Endothelial cell of umbilical vein (primary cell): ENCODE data around the gene SLF2. TPM values are rescaled to one million over a fixed set of nuclear protein-coding genes. Genes with fewer than 3 reads are reported as not detected.

Experiments
- BruUV-seq: library from RNA; stranded (reverse); fragments of 400-500 nt; replicated peaks from 2 replicates; lab custom pipeline; 2021; lab: Mats Ljungman, UMichigan
- CTCF ChIA-PET: fragments of 300-600, 350-600 bp; sonication (Branson Sonifier 250); formaldehyde crosslinking; loops from one replicate; lab custom pipeline; 2021; ENCODE audit warnings: antibody characterized with exemption, inconsistent platforms; lab: Charles Lee
- POLR2A ChIA-PET: fragments of 300-600, 350-600 bp; sonication (Branson Sonifier 250); formaldehyde crosslinking; loops from one replicate; lab custom pipeline; 2021; ENCODE audit warnings: antibody characterized with exemption, inconsistent platforms; lab: Charles Lee
- DNase-seq: peaks from one replicate; pipeline ENCODE4 v3.0.0-alpha.2; 2011; ENCODE audit warnings: low read depth, low spot score
- FAIRE-seq: peaks from 2 replicates; lab custom pipeline; 2011; peaks lifted over from hg19 to GRCh38; lab: Jason Lieb, UNC
- H2AFZ ChIP-seq: 2 replicates; pipeline ENCODE4 v1.6.0; 2012; ENCODE audit warnings: low read depth, low read length, control low read depth, inconsistent platforms
- H3K27ac ChIP-seq: 2 replicates; pipeline ENCODE4 v1.5.1; 2011; ENCODE audit warnings: low read depth, mild to moderate bottlenecking, control low read depth, low read length, moderate library complexity; ENCODE audit not compliant: insufficient read depth
- H3K27me3 ChIP-seq, 2 experiments: 2 replicates each; pipeline versions ENCODE4 v1.6.0 to v1.6.1; 2011; ENCODE audit warnings: low read length in 2 of 2, mixed read lengths in 1 of 2; ENCODE audit not compliant: control insufficient read depth in 2 of 2, insufficient read depth in 2 of 2
- H3K36me3 ChIP-seq, 2 experiments: 2 replicates in 1 of 2; 3 replicates in 1 of 2; pipeline ENCODE4 v1.5.1; 2011; ENCODE audit warnings: low read length in 2 of 2, mild to moderate bottlenecking in 1 of 2, moderate library complexity in 1 of 2; ENCODE audit not compliant: control insufficient read depth in 2 of 2, insufficient read depth in 2 of 2; ENCODE audit errors: extremely low read depth in 1 of 2
- H3K4me1 ChIP-seq: 3 replicates; pipeline ENCODE4 v1.5.1; 2011; ENCODE audit warnings: mild to moderate bottlenecking, low read length; ENCODE audit not compliant: control insufficient read depth, insufficient read depth; ENCODE audit errors: extremely low read depth
- H3K4me2 ChIP-seq: 2 replicates; pipeline ENCODE4 v1.6.1; 2011; ENCODE audit warnings: low read length, control low read depth, mixed read lengths; ENCODE audit not compliant: insufficient read depth
- H3K4me3 ChIP-seq, 3 experiments: fragments of 200-600 bp in 1 of 3; sonication (generic), shearing (Covaris generic) in 1 of 3; replicated peaks in 1 of 3; 2 replicates each; pipeline ENCODE4 v1.5.1; 2011 to 2016; ENCODE audit warnings: control low read depth in 3 of 3, low read length in 3 of 3, mild to moderate bottlenecking in 2 of 3, inconsistent platforms in 1 of 3, low read depth in 1 of 3, moderate library complexity in 1 of 3; ENCODE audit not compliant: insufficient read depth in 1 of 3
- H3K79me2 ChIP-seq: 2 replicates; pipeline ENCODE4 v1.6.0; 2012; ENCODE audit warnings: low read length, inconsistent platforms; ENCODE audit not compliant: control insufficient read depth, insufficient read depth
- H3K9ac ChIP-seq: replicated peaks from 2 replicates; pipeline ENCODE3; 2011; ENCODE audit warnings: low read length, control low read depth; ENCODE audit not compliant: insufficient read depth; ENCODE audit errors: extremely low read depth
- H3K9me1 ChIP-seq: replicated peaks from 3 replicates; pipeline ENCODE4 v1.6.0; 2011; ENCODE audit warnings: mild to moderate bottlenecking, low read length; ENCODE audit not compliant: control insufficient read depth, insufficient read depth; ENCODE audit errors: extremely low read depth
- H3K9me3 ChIP-seq: replicated peaks from 2 replicates; pipeline ENCODE4 v1.5.1; 2012; ENCODE audit warnings: low read length, inconsistent platforms; ENCODE audit not compliant: control insufficient read depth, insufficient read depth
- H4K20me1 ChIP-seq: replicated peaks from 2 replicates; pipeline ENCODE3; 2011; ENCODE audit warnings: mild to moderate bottlenecking, low read length; ENCODE audit not compliant: control insufficient read depth, insufficient read depth; ENCODE audit errors: extremely low read depth
- GATA2 ChIP-seq: IDR thresholded peaks from 2 replicates; pipeline ENCODE4 v1.7.0; 2011; ENCODE audit warnings: low read depth, mild to moderate bottlenecking, moderate library complexity, mixed read lengths, low read length; ENCODE audit not compliant: insufficient read length, insufficient read depth
- JUN ChIP-seq: IDR thresholded peaks from 2 replicates; pipeline ENCODE4 v1.6.1; 2011; ENCODE audit warnings: borderline replicate concordance, low read depth; ENCODE audit not compliant: insufficient read length, insufficient read depth
- MYC ChIP-seq: IDR thresholded peaks from one replicate; pipeline ENCODE4 v1.6.1; 2011; ENCODE audit warnings: mild to moderate bottlenecking, low read depth, low read length
- POLR2A ChIP-seq: IDR thresholded peaks from 2 replicates; pipeline ENCODE4 v1.6.1; 2012; ENCODE audit warnings: low read depth, mild to moderate bottlenecking, control low read depth, low read length
- POLR2AphosphoS5 ChIP-seq: IDR thresholded peaks from 2 replicates; pipeline ENCODE4 v1.6.1; 2012; ENCODE audit warnings: low read depth, mild to moderate bottlenecking, control low read depth, low read length, moderate library complexity; ENCODE audit not compliant: insufficient read depth
- dilution Hi-C: fragments of 300-500 bp; cut with MboI; formaldehyde crosslinking; loops from one replicate; pipeline ENCODE4 v1.15.0; 2019; ENCODE audit warnings: low sequenced_read_pairs; ENCODE audit not compliant: extremely low pct_ligation_motif_present
- intact Hi-C: fragments of 100-400 bp; cut with micrococcal nuclease; formaldehyde crosslinking; loops from one replicate; pipeline ENCODE4 v1.10.0; 2022
- polyA plus RNA-seq, 4 experiments: library from polyadenylated mRNA; depleted of rRNA in 3 of 4; stranded (reverse) in 3 of 4; unstranded in 1 of 4; fragments of >200 nt; gene quantifications; 2 replicates each; pipeline versions ENCODE4 v1.2.1 to v1.2.3, GENCODE V29; 2011 to 2012; ENCODE audit warnings: missing spikeins in 1 of 4
- total RNA-seq: library from RNA; stranded (reverse); gene quantifications from 2 replicates; pipeline ENCODE4 v1.2.3, GENCODE V29; 2021
- TF ChIP-seq, protein P1 (sequence below): IDR thresholded peaks from 2 replicates; pipeline ENCODE4 v1.6.1; 2011; ENCODE audit not compliant: insufficient read depth, insufficient read length
- TF ChIP-seq, protein P2 (sequence below), 2 donors: IDR thresholded peaks; 1 replicate in 1 of 2; 2 replicates in 1 of 2; pipeline ENCODE4 v1.5.1; 2011; ENCODE audit warnings: low read length in 2 of 2, mild to moderate bottlenecking in 2 of 2, moderate library complexity in 2 of 2, control low read depth in 1 of 2, inconsistent platforms in 1 of 2, low read depth in 1 of 2; ENCODE audit not compliant: insufficient read depth in 1 of 2; ENCODE audit errors: extremely low read depth in 1 of 2

Gene SLF2
- total and polyA plus RNA-seq, 2 donors (not counting 3 experiments of a cell fraction or from before 2014, with no cell fraction given), result 7.5 to 35.5 TPM

DNA sequence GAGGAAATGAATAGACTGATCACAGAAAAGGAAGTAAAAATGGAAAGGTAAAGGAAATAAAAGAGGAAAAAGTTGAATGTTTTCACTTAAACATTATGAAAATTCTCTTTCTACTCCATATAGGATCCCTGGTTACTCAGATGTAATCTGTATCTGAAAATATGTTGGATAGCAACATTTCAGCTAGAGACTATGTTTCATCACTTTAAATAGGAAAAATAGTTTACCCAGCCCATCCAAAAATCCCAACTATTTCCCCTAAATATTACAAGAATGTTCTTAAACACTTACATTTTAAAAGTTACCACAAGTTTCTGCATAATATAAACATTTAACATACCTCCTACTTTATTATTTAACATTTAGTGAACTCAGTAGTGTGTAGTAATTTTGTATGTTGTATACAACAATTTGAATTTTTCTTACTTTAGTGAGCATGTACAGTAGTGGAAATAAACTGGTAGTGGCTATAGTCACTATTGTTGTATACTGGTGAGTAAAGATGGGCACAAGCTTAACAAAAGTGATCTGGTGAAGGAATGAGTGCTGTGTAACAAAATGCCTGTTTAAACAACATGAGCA lies 27.1 kb downstream of the SLF2 start:
- Histone ChIP-seq H3K4me3 (no peak overlapping the region), H3K9me3 (no peaks in the 10 kb centered on the region), H4K20me1 (no peaks in the 10 kb centered on the region), H3K27me3 (no peaks in the 10 kb centered on the region), H3K4me2 (no peak overlapping the region), H3K27ac (no peak overlapping the region), H3K4me1 (no peaks in the 10 kb centered on the region), H3K9me1 (no peaks in the 10 kb centered on the region), H3K79me2 (no peaks in the 10 kb centered on the region), H3K36me3 (peaks cover 13 to 16% of the 10 kb centered on the region in 2 experiments), H2AFZ (no peak overlapping the region), H3K9ac (no peak overlapping the region)
- TF ChIP-seq, protein P1, sequence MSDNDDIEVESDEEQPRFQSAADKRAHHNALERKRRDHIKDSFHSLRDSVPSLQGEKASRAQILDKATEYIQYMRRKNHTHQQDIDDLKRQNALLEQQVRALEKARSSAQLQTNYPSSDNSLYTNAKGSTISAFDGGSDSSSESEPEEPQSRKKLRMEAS, result no peak
- TF ChIP-seq POLR2A, result no peak
- TF ChIP-seq, protein P2, sequence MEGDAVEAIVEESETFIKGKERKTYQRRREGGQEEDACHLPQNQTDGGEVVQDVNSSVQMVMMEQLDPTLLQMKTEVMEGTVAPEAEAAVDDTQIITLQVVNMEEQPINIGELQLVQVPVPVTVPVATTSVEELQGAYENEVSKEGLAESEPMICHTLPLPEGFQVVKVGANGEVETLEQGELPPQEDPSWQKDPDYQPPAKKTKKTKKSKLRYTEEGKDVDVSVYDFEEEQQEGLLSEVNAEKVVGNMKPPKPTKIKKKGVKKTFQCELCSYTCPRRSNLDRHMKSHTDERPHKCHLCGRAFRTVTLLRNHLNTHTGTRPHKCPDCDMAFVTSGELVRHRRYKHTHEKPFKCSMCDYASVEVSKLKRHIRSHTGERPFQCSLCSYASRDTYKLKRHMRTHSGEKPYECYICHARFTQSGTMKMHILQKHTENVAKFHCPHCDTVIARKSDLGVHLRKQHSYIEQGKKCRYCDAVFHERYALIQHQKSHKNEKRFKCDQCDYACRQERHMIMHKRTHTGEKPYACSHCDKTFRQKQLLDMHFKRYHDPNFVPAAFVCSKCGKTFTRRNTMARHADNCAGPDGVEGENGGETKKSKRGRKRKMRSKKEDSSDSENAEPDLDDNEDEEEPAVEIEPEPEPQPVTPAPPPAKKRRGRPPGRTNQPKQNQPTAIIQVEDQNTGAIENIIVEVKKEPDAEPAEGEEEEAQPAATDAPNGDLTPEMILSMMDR (IDR thresholded peaks at IDR 0.05; ENCODE audit: extremely low read depth in 1 of 2, insufficient read depth in 1 of 2, low read depth in 1 of 2, low read length in 2 of 2), result no peak
- TF ChIP-seq GATA2, result no peak
- no peak for TF ChIP-seq MYC
- no peak for TF ChIP-seq JUN
- no peak for TF ChIP-seq POLR2AphosphoS5
- CTCF ChIA-PET, result interaction anchor here (1.3 kb wide), 1 partner anchor 75 kb away, joined by 3 read pairs; no protein-coding TSS in a partner anchor
- no TSS peak for BruUV-seq
- DNase-seq (no peak), FAIRE-seq (no peak)
- intact Hi-C loops, result no loop called here
- POLR2A ChIA-PET, result no interaction called here
- dilution Hi-C loops, result no loop called here
